ELR (cell line): ENCODE results near the gene GALNT12.
A peak's percentile ranks its signal among the peaks of the same experiment; 100 is the strongest.

ENCODE experiments used
- DNase-seq: peaks from one replicate; pipeline ENCODE4 v3.0.0-alpha.2; 2015; ENCODE audit warnings: low read depth

Gene GALNT12

DNA sequence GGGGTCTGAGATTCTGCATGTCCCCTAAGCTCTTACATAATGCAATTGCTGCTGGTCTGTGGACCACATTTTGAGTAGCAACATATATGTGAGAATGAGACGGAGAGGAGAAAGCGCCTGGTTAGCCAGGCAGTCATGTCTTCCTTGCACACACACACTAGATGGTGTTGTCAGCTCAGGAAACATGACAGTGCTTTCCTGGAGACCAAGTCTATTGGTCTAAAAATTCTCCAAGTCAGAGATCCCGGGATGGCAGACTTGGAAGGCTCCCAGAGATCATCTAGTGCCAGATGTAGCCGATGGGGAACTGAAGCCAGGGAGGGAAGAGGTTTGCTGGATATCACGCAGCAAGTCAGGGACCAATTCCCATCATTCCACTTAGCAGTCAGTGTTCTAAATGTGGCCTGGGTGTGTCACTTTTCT, 53.4 kb downstream of the GALNT12 start:
- DNase-seq, result peak; percentile 82

DNA sequence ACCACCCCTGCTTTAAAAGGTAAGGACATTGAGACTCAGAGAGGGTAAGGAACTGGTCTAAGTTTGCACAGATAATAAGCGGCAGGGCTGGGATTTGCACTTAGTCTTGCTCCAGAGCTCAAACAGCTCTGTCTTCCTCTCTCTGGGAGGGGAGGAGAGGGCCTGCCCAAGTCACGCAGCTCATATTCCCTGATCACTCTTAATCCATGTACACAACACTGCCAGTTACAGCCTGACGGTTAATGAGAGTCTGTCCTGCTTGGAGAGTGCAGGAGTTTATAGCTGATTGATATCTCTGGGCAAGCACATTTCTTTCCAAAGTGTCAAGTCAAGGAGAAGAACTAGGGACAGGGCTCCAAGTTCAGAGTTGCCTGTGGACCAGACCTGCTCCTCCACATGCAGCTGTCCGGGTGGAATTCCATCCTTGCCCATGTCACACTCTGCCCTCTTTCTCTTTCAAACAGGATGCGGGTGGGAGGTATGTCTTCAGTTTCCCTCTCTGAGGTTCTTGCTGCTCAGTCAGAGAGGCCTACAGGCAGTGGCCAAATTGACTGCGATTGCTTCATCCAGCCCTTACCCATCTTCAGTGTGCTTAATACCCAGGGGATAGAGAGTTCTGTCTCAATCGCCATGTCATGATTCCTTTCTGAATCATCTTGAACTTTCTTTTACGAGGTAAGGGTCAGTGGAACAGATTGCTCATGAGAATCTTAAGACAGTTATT, 54.5 kb downstream of the GALNT12 start:
- peak; percentile 87 for DNase-seq

- DNase-seq, result no peak
These were observed 55.5 kb downstream of the GALNT12 start for GRCh38 chr9:98862936-98863335.

- DNase-seq, result no peak
These were observed 57.1 kb downstream of the GALNT12 start for GRCh38 chr9:98864281-98865174.

DNA sequence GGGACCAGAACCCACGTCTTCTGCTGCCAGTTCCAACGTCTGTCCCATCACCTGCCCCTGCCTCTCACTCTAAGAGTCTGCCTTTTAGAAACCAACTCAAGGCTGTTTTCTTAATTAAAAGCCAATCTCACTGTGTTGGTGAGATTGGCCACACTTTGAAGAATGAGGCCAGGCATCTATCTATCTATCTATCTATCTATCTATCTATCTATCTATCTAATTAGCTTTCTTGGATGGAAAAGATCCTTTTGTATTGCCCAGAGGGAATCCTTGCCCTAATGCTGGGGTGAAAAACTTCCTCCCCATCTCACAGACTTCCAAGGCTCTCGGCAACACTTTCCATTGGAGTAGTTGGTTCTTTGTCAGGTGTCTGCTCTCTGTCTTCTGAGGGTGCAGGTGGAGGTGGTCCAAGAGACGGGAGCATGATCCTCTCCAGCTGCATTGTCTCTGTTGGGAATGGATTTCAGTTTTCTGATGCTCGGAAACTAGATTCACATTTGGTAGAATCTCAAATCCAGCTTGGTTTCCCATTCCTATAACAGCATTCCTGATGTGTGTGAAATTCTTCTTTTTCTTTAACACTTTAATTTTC, 57.9 kb downstream of the GALNT12 start:
- no peak for DNase-seq

GRCh38 chr9:98866435-98867102, 59.1 kb downstream of the GALNT12 start:
- DNase-seq, result peak; percentile 21

- no peak for DNase-seq
These were observed 59.6 kb downstream of the GALNT12 start for GRCh38 chr9:98867103-98867428.

GRCh38 chr9:98867429-98868168, 60.1 kb downstream of the GALNT12 start:
- DNase-seq, result peak; percentile 59

DNA sequence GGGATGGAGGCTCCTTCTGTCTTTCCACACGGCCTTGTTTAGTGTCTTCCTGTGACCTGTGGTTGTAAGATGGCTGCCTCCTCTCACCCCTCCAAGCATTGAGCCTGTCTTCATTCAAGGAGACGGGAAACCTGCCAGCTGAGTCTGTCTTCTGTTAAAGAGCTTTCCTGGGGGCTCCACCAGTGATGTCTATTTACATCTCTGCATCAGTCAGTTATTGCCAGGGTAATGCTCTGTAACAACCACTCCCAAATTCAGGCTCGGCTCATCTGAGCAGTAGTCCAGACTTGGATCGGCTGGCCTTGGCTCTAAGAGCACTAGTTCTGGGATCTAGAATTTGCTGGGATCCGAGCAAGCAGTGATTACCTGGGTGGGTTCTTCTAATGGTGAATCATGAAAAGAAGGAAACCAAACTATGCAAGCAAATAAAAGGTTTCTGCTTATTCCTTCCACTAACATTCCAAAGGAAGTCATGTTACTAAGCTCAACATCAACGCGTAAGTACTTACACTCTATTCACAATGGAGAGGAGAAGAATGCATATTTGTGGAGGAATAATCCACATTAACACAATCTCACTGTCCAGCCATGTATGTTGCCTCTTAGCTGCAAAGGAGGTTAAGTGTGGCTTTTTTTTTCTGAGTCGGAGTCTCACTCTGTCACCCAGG, 61.7 kb downstream of the GALNT12 start:
- DNase-seq, result no peak

DNA sequence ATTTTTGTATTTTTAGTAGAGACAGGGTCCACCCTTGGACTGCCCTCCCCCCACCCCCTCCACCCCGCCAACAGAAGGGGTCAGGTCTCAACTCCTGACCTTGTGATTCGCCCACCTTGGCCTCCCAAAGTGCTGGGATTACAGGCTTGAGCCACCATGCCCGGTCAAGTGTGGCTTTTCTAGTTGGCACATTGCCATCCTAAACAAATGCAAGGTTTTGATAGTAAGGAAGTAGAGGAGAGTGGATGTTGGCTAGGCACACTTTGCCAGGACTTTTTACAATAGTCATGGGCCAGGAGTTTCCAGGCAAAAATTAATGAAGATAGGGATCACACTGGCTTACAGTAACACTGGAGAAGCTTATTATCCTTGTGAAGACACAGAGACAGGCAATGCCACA, 62.4 kb downstream of the GALNT12 start:
- DNase-seq, result no peak

DNA sequence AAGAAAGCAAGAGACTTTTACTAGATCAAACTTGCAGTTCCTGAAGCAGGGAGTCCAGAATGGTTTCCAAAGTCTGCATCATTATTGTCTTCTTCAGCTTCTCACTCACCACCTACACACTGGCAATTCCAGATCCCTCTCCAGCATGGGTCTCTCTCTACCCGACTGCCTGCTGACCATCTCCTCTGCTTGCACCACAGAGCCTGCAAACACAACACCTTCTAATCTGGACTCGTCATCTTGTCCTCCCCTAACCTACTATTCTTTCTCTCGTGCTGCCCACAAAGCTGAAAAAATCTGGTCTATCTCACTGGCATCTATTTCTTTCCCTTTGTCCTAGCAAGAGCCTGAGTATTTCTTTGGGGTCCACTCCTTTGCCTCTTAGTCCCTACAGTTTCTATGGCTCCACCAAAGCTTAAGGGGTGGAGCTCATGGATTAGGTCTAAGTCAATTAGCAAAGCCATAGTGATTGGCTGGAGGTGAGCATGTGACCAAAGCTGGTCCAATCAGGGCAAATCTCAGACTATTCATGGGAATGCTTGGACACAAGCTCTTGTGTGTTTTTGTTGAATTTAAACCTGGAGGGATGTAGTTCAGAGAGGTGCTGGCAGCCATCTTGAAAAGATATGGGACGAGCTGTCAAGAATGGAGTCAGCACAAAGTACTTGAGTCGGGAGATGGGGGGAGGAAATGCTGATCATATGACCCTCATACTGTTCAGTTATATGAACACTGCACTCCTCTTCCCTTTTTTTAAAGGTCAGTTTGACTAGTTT, 63.5 kb downstream of the GALNT12 start:
- no peak for DNase-seq

- no peak for DNase-seq
These were observed 64.1 kb downstream of the GALNT12 start for GRCh38 chr9:98871558-98872065.

GRCh38 chr9:98873526-98873925, 66.1 kb downstream of the GALNT12 start:
- DNase-seq, result no peak

DNA sequence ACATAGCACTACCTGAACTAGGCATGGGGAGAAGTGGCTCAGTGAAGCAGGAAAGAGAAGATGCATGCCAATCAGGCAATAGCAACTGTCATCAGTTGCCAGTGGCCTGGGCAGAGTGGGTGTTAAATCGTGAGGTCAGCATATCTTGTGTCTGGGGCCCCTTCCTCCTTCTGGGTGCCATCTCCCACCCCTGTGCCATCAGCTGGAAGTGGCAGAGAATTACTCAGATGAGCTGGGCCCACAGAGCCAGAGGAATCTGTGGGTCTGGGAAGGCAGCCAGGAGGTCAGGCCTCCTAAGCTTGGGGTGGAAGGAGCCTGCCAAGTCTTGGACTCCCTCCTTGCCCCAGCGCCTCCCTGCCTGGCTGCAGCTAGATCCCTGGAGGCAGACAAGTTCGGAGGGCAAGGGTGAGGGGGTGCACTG, 66.5 kb downstream of the GALNT12 start:
- no peak for DNase-seq

- no peak for DNase-seq
These were observed 67.3 kb downstream of the GALNT12 start for GRCh38 chr9:98874721-98875255.

DNA sequence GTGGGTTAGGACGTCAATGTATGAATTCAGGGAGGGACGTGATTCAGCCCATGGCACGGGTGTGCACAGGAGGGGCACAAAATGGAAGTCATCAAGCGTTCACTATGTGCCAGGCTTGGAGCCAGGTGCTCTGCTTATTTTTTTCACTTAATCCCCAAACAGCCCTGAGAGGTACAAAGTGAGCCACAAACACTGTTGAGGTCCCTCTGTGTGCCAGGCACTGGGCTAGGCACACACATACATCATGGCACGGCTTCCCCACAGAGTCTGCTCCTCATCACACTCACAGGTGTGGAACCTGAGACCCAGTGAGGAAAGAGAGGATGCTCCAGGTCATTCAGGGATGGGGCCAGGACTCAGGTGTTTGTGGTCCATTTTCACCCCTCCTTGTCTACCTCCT, 68.1 kb downstream of the GALNT12 start:
- DNase-seq, result no peak

DNA sequence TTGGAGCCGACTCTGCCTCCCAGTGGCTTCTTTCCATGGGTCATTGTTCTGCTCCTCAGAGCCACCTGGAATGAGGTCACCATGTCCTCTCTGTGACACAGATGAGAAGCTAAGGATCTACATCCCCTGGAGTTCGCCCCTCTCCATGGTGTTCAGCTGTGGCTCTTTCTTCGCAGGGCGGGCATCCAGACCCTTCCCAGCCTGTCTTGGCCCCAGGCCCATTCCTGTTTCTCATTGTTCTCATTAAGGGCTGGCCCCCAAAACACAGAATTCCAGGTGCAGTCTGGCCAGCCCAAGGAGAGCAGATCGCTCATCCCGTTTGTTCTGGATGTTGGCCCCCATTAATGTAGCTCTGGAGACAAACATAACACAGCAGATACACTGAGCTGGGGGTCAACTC, 69.8 kb downstream of the GALNT12 start:
- no peak for DNase-seq

DNA sequence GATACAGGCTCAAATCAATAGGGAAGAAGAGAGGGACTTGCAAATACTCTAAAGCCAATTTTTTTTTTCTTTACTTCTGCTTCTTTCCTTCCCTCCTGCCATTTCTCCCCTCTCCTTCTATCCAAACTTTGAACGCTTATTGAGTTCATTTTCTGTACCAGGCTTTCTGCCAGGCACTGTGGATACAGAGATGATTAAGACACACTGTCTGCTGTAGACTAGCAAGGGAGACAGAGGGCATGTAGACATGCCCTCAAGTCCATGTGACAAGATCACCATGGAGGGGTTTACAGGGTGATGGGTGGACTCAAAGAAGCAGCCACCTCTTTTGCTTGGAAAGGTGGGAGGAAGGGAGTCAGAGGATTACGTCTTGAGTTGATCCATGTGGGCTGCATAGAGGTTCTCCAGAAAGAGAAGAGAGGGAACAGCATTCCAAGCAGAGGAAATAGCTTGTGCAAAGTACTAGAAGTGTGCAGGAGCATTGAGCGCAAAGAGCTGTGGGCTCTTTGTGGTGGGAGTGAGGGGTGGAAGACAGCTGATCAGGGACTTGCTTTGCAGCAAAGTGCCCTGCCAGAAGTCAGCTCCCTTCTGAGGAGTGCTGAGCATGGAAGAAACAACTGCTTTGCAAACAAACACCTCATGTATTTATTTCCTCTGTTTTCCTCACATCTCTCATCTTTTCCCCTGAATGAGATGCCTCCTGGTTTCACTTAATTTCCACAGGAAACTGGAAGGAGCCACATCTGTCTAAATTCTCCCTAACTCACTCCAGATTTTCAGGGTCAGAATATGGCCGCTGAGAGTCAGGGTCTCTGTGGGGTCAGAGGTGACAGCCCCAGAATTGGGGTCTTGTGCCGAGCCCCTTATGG, 71.9 kb downstream of the GALNT12 start:
- DNase-seq, result no peak

GRCh38 chr9:98879963-98880310, 72.5 kb downstream of the GALNT12 start:
- no peak for DNase-seq
